ENCODE measurements around the gene DICER1. TPM values are rescaled to one million over a fixed set of nuclear protein-coding genes. Genes with fewer than 3 reads are reported as not detected.
"Not testable (repeated sequence)": the region's sequence is repeated elsewhere in the genome, so short reads cannot be mapped to it uniquely, and the experiment has no call there.

Gene DICER1
- 26.4 TPM for polyA plus RNA-seq (2012; ENCODE audit: insufficient read depth, insufficient read length)

- peak; percentile 80 for DNase-seq (ENCODE audit: low read depth, low spot score)
- peak within 1 kb of the TSS; percentile 86 for H3K4me3 ChIP-seq (ENCODE audit: low read length)
Measured at GRCh38 chr14:95157327-95158189, at the start of gene DICER1. Gene DICER1 (minus strand): TSS chr14:95157529. CDS start chr14:95133458, 24,071 bp downstream.

- DNase-seq (ENCODE audit: low read depth, low spot score): no peak
- no peak overlapping the region for H3K4me3 ChIP-seq (ENCODE audit: low read length)
Measured at GRCh38 chr14:95206534-95206933, 49.2 kb upstream of the DICER1 start.

GRCh38 chr14:95204705-95205104 lies 47.4 kb upstream of the DICER1 start:
- H3K4me3 ChIP-seq (ENCODE audit: low read length): no peak overlapping the region
- DNase-seq (ENCODE audit: low read depth, low spot score): no peak

GRCh38 chr14:95201745-95202144 lies 44.4 kb upstream of the DICER1 start:
- not testable (repeated sequence) for DNase-seq (ENCODE audit: low read depth, low spot score); H3K4me3 ChIP-seq (ENCODE audit: low read length)

- H3K4me3 ChIP-seq (ENCODE audit: low read length): no peak overlapping the region
- DNase-seq (ENCODE audit: low read depth, low spot score): no peak
Measured at GRCh38 chr14:95200404-95200803, 43.1 kb upstream of the DICER1 start.

GRCh38 chr14:95199298-95199983 lies 42.1 kb upstream of the DICER1 start:
- no peak overlapping the region for H3K4me3 ChIP-seq (ENCODE audit: low read length)
- no peak for DNase-seq (ENCODE audit: low read depth, low spot score)

GRCh38 chr14:95198320-95198719 lies 41.0 kb upstream of the DICER1 start:
- DNase-seq (ENCODE audit: low read depth, low spot score): no peak
- H3K4me3 ChIP-seq (ENCODE audit: low read length): no peak overlapping the region

- DNase-seq (ENCODE audit: low read depth, low spot score): no peak
Measured at GRCh38 chr14:95197551-95197950, 40.2 kb upstream of the DICER1 start.

GRCh38 chr14:95196826-95197545 lies 39.7 kb upstream of the DICER1 start:
- no peak for DNase-seq (ENCODE audit: low read depth, low spot score)
- H3K4me3 ChIP-seq (ENCODE audit: low read length): no peak overlapping the region

More at GRCh38 chr14:95197551-95197950, 40.2 kb upstream of the DICER1 start:
- H3K4me3 ChIP-seq (ENCODE audit: low read length): no peak overlapping the region

- no peak overlapping the region for H3K4me3 ChIP-seq (ENCODE audit: low read length)
- DNase-seq (ENCODE audit: low read depth, low spot score): peak; percentile 31
Measured at GRCh38 chr14:95196268-95196667, 38.9 kb upstream of the DICER1 start.

GRCh38 chr14:95195031-95195430 lies 37.7 kb upstream of the DICER1 start:
- no peak overlapping the region for H3K4me3 ChIP-seq (ENCODE audit: low read length)
- DNase-seq (ENCODE audit: low read depth, low spot score): no peak

- H3K4me3 ChIP-seq (ENCODE audit: low read length): no peak overlapping the region
- DNase-seq (ENCODE audit: low read depth, low spot score): no peak
Measured at GRCh38 chr14:95193081-95193480, 35.8 kb upstream of the DICER1 start.

GRCh38 chr14:95192311-95192710 lies 35.0 kb upstream of the DICER1 start:
- no peak overlapping the region for H3K4me3 ChIP-seq (ENCODE audit: low read length)
- DNase-seq (ENCODE audit: low read depth, low spot score): no peak

- DNase-seq (ENCODE audit: low read depth, low spot score): no peak
- H3K4me3 ChIP-seq (ENCODE audit: low read length): no peak overlapping the region
Measured at GRCh38 chr14:95191445-95192199, 34.3 kb upstream of the DICER1 start.

- DNase-seq (ENCODE audit: low read depth, low spot score): no peak
- H3K4me3 ChIP-seq (ENCODE audit: low read length): no peak overlapping the region
Measured at GRCh38 chr14:95190857-95191256, 33.5 kb upstream of the DICER1 start.

GRCh38 chr14:95190346-95190840 lies 33.1 kb upstream of the DICER1 start:
- no peak for DNase-seq (ENCODE audit: low read depth, low spot score)
- H3K4me3 ChIP-seq (ENCODE audit: low read length): no peak overlapping the region

GRCh38 chr14:95189367-95190132 lies 32.2 kb upstream of the DICER1 start:
- DNase-seq (ENCODE audit: low read depth, low spot score): no peak

GRCh38 chr14:95188380-95188779 lies 31.1 kb upstream of the DICER1 start:
- no peak for DNase-seq (ENCODE audit: low read depth, low spot score)
- no peak overlapping the region for H3K4me3 ChIP-seq (ENCODE audit: low read length)

More at GRCh38 chr14:95189367-95190132, 32.2 kb upstream of the DICER1 start:
- no peak overlapping the region for H3K4me3 ChIP-seq (ENCODE audit: low read length)

Data from Jurkat, Clone E6-1 (cell line).